Liver (tissue), 9 donors: ENCODE measurements around the gene MAMDC2. TPM values are rescaled to one million over a fixed set of nuclear protein-coding genes. Genes with fewer than 3 reads are reported as not detected.

Source experiments
- DNase-seq: peaks from one replicate; pipeline ENCODE4 v3.0.0-alpha.2; 2017; ENCODE audit warnings: low spot score
- H3K27ac ChIP-seq, 2 donors: one replicate each; pipeline ENCODE4 v1.7.0; 2013; ENCODE audit warnings: inconsistent platforms in 2 of 2, low read length in 2 of 2, control low read depth in 1 of 2, low read depth in 1 of 2, mild to moderate bottlenecking in 1 of 2
- H3K27me3 ChIP-seq, 4 donors: one replicate each; pipeline versions ENCODE4 v1.6.1 to v1.7.0; 2013; ENCODE audit warnings: low read length in 3 of 4, inconsistent platforms in 1 of 4, mild to moderate bottlenecking in 1 of 4, moderate library complexity in 1 of 4; ENCODE audit not compliant: control insufficient read depth in 4 of 4, insufficient read depth in 4 of 4
- H3K36me3 ChIP-seq, 4 donors: one replicate each; pipeline versions ENCODE4 v1.6.1 to v1.7.0; 2013; ENCODE audit warnings: low read length in 3 of 4, mild to moderate bottlenecking in 3 of 4, low read depth in 1 of 4, moderate library complexity in 1 of 4; ENCODE audit not compliant: control insufficient read depth in 4 of 4, insufficient read depth in 3 of 4
- H3K4me1 ChIP-seq, 4 donors: one replicate each; pipeline versions ENCODE4 v1.6.1 to v1.7.0; 2013; ENCODE audit warnings: low read length in 3 of 4, mild to moderate bottlenecking in 3 of 4, moderate library complexity in 1 of 4; ENCODE audit not compliant: control insufficient read depth in 4 of 4, insufficient read depth in 4 of 4
- H3K4me3 ChIP-seq, 3 donors: one replicate each; pipeline versions ENCODE4 v1.6.1 to v1.7.0; 2013; ENCODE audit warnings: low read length in 3 of 3, control low read depth in 1 of 3, low read depth in 1 of 3, mild to moderate bottlenecking in 1 of 3
- H3K9ac ChIP-seq, 2 donors: one replicate each; pipeline ENCODE4 v1.7.0; 2013; ENCODE audit warnings: low read length in 2 of 2, mild to moderate bottlenecking in 2 of 2, moderate library complexity in 2 of 2, control low read depth in 1 of 2, low read depth in 1 of 2
- H3K9me3 ChIP-seq, 4 donors: one replicate each; pipeline versions ENCODE4 v1.6.1 to v1.7.0; 2013; ENCODE audit warnings: low read length in 3 of 4; ENCODE audit not compliant: control insufficient read depth in 4 of 4
- EGR1 ChIP-seq, 2 donors: IDR thresholded peaks; 2 replicates each; pipeline ENCODE4 v1.6.1; 2016 to 2018; ENCODE audit warnings: antibody characterized with exemption in 2 of 2, low read depth in 2 of 2
- FOXA1 ChIP-seq: IDR thresholded peaks from 2 replicates; pipeline ENCODE4 v1.6.1; 2016; ENCODE audit warnings: antibody characterized with exemption
- FOXA2 ChIP-seq: IDR thresholded peaks from 2 replicates; pipeline ENCODE4 v1.6.1; 2016; ENCODE audit warnings: antibody characterized with exemption
- GABPA ChIP-seq, 2 donors: IDR thresholded peaks in 1 of 2; conservative IDR thresholded peaks in 1 of 2; 2 replicates each; pipeline ENCODE4 v1.6.1; 2016; ENCODE audit warnings: antibody characterized with exemption in 2 of 2, mild to moderate bottlenecking in 1 of 2, moderate library complexity in 1 of 2
- HNF4G ChIP-seq: IDR thresholded peaks from 2 replicates; pipeline ENCODE4 v1.6.1; 2016; ENCODE audit warnings: antibody characterized with exemption
- JUND ChIP-seq, 2 donors: IDR thresholded peaks; 2 replicates each; pipeline ENCODE4 v1.6.1; 2016; ENCODE audit warnings: antibody characterized with exemption in 2 of 2
- NR2F2 ChIP-seq: IDR thresholded peaks from 2 replicates; pipeline ENCODE4 v1.6.1; 2016; ENCODE audit warnings: antibody characterized with exemption
- RXRA ChIP-seq, 2 donors: IDR thresholded peaks; 2 replicates each; pipeline ENCODE4 v1.6.1; 2017 to 2018; ENCODE audit warnings: antibody characterized with exemption in 2 of 2, mild to moderate bottlenecking in 1 of 2
- SP1 ChIP-seq: IDR thresholded peaks from 2 replicates; pipeline ENCODE4 v1.6.1; 2018; ENCODE audit warnings: antibody characterized with exemption, mild to moderate bottlenecking
- TAF1 ChIP-seq: conservative IDR thresholded peaks from 2 replicates; pipeline ENCODE4 v1.6.1; 2016; ENCODE audit warnings: antibody characterized with exemption, mild to moderate bottlenecking
- WGBS: extraction: QIAGEN DNeasy Blood & Tissue Kit; methylation state at CpG from one replicate; pipeline ENCODE4 v1.1.7; 2013; 5-methylcytosine and 5-hydroxymethylcytosine counted together
- polyA plus RNA-seq, 2 donors: library from polyadenylated mRNA; stranded (reverse) in 1 of 2; unstranded in 1 of 2; fragments of 200-250 nt in 1 of 2; fragments of >200 nt in 1 of 2; fragmentation: Nextera tagmentation in 1 of 2; extraction: Ambion mirVana in 1 of 2; gene quantifications; one replicate each; pipeline versions ENCODE4 v1.2.1 to v1.2.3, GENCODE V29; 2013 to 2015
- total RNA-seq, 2 donors: library from RNA; depleted of rRNA; stranded (reverse); fragments of >200 nt; gene quantifications; one replicate each; pipeline ENCODE4 v1.2.3, GENCODE V29; 2014
- TF ChIP-seq, protein P1 (sequence below): IDR thresholded peaks from 2 replicates; pipeline ENCODE4 v1.6.1; 2016; ENCODE audit warnings: antibody characterized with exemption, mild to moderate bottlenecking
- TF ChIP-seq, protein P2 (sequence below): IDR thresholded peaks from 2 replicates; pipeline ENCODE4 v1.6.1; 2016; ENCODE audit warnings: antibody characterized with exemption
- TF ChIP-seq, protein P3 (sequence below): IDR thresholded peaks from 2 replicates; pipeline ENCODE4 v1.6.1; 2016; ENCODE audit warnings: antibody characterized with exemption
- TF ChIP-seq, protein P4 (sequence below): fragments of 150-350 bp; IDR thresholded peaks from 2 replicates; pipeline ENCODE4 v1.5.1; 2017; ENCODE audit warnings: improper control_type of control experiment, low read depth, low read length; ENCODE audit not compliant: missing input control
- donor health status: healthy.
- donor health status: healthy.
- donor health status: healthy.
- donor health status: healthy.
- donor health status: healthy.

The MAMDC2 gene
- total and polyA plus RNA-seq, 4 donors, result 0.28 to 4.4 (median 1.0) TPM

DNA sequence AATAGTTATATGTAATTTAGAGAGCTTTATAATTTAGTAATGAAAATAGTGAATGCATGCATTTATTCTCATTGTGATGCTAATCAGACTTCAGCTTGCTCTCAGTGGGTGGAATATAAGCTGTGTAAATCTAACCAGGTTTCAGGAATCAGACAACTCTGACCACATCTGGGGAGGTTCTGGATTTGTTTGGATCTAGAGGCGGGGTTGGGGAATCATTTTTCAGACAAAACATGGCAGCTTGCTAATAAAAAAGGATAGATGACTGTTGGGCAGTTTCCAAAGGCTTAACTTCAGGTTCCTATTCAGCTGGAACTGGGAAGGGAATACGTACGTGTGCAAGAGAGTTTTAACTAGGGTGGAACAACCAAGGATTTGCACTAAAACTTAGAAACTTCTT lies 43.2 kb upstream of the MAMDC2 start (continued):
- TF ChIP-seq FOXA1, result no peak
- TF ChIP-seq, protein P1, sequence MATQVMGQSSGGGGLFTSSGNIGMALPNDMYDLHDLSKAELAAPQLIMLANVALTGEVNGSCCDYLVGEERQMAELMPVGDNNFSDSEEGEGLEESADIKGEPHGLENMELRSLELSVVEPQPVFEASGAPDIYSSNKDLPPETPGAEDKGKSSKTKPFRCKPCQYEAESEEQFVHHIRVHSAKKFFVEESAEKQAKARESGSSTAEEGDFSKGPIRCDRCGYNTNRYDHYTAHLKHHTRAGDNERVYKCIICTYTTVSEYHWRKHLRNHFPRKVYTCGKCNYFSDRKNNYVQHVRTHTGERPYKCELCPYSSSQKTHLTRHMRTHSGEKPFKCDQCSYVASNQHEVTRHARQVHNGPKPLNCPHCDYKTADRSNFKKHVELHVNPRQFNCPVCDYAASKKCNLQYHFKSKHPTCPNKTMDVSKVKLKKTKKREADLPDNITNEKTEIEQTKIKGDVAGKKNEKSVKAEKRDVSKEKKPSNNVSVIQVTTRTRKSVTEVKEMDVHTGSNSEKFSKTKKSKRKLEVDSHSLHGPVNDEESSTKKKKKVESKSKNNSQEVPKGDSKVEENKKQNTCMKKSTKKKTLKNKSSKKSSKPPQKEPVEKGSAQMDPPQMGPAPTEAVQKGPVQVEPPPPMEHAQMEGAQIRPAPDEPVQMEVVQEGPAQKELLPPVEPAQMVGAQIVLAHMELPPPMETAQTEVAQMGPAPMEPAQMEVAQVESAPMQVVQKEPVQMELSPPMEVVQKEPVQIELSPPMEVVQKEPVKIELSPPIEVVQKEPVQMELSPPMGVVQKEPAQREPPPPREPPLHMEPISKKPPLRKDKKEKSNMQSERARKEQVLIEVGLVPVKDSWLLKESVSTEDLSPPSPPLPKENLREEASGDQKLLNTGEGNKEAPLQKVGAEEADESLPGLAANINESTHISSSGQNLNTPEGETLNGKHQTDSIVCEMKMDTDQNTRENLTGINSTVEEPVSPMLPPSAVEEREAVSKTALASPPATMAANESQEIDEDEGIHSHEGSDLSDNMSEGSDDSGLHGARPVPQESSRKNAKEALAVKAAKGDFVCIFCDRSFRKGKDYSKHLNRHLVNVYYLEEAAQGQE, result no peak

DNA sequence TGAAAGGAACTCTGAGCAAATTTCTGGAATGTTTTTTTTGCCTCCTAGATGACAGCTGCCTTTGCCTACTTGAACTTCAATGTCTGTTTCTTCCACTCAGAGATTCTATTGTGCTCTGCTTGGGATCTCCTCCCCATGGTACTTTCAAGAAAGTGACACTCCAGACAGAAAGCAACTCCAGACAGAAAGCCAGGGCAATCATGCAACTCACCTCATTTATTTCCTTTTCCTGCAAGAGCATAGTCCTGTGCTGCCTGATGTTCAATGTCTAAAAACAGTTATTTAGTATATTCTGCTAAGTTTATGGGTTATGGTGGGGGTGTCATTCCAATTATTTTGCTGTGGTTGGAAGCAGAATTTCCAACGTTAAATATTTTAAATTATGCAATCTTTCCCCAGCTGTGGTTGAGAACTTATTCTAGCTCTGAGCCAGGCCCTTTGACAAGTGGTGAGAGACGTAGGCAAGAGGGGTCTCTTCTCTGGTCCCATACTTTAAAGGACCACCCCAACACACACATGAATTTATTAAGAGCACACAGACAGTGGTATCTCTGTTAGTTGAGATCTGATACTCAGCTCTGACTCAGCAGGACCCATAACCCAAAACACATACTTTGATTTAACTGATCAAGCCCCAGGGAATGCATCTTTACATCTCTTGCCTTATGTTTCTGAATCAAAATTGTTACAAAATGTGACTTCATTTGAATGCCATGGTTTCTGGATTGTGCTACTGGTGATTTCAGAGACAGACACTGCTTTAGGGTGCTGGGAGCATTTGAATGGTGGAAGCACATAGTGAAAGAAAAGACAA lies 39.5 kb upstream of the MAMDC2 start:
- TF ChIP-seq, protein P1, result no peak
- TF ChIP-seq GABPA (IDR thresholded peaks at IDR 0.05 in 1 of 2, conservative IDR thresholded peaks at IDR 0.05 in 1 of 2) (no peak), FOXA2 (no peak), NR2F2 (no peak), RXRA (IDR thresholded peaks at IDR 0.05) (no peak), EGR1 (IDR thresholded peaks at IDR 0.05; ENCODE audit: low read depth in 2 of 2) (no peak), HNF4G (no peak), SP1 (no peak), FOXA1 (no peak), JUND (IDR thresholded peaks at IDR 0.05) (no peak), TAF1 (no peak)
- TF ChIP-seq, protein P2, sequence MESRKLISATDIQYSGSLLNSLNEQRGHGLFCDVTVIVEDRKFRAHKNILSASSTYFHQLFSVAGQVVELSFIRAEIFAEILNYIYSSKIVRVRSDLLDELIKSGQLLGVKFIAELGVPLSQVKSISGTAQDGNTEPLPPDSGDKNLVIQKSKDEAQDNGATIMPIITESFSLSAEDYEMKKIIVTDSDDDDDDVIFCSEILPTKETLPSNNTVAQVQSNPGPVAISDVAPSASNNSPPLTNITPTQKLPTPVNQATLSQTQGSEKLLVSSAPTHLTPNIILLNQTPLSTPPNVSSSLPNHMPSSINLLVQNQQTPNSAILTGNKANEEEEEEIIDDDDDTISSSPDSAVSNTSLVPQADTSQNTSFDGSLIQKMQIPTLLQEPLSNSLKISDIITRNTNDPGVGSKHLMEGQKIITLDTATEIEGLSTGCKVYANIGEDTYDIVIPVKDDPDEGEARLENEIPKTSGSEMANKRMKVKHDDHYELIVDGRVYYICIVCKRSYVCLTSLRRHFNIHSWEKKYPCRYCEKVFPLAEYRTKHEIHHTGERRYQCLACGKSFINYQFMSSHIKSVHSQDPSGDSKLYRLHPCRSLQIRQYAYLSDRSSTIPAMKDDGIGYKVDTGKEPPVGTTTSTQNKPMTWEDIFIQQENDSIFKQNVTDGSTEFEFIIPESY, result no peak
- TF ChIP-seq, protein P3, sequence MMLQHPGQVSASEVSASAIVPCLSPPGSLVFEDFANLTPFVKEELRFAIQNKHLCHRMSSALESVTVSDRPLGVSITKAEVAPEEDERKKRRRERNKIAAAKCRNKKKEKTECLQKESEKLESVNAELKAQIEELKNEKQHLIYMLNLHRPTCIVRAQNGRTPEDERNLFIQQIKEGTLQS, result no peak
- TF ChIP-seq, protein P4, sequence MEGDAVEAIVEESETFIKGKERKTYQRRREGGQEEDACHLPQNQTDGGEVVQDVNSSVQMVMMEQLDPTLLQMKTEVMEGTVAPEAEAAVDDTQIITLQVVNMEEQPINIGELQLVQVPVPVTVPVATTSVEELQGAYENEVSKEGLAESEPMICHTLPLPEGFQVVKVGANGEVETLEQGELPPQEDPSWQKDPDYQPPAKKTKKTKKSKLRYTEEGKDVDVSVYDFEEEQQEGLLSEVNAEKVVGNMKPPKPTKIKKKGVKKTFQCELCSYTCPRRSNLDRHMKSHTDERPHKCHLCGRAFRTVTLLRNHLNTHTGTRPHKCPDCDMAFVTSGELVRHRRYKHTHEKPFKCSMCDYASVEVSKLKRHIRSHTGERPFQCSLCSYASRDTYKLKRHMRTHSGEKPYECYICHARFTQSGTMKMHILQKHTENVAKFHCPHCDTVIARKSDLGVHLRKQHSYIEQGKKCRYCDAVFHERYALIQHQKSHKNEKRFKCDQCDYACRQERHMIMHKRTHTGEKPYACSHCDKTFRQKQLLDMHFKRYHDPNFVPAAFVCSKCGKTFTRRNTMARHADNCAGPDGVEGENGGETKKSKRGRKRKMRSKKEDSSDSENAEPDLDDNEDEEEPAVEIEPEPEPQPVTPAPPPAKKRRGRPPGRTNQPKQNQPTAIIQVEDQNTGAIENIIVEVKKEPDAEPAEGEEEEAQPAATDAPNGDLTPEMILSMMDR, result no peak
- no peak overlapping the region for H3K4me3 ChIP-seq
- no peaks in the 10 kb centered on the region for H3K9me3 ChIP-seq
- H3K27ac ChIP-seq, result no peak overlapping the region
- WGBS, result 73% methylated on average over 2 of the region's 2 CpGs
- DNase-seq, result no peak
- no peaks in the 10 kb centered on the region for H3K27me3 ChIP-seq
- no peaks in the 10 kb centered on the region for H3K4me1 ChIP-seq
- no peak overlapping the region for H3K9ac ChIP-seq
- H3K36me3 ChIP-seq, result no peaks in the 10 kb centered on the region
